ENCODE measurements around the gene IRAK2.

- TF ChIP-seq CTCF (conservative IDR thresholded peaks at IDR 0.05; ENCODE audit: low read depth, low read length) (no peak), EZH2 (IDR thresholded peaks at IDR 0.05; ENCODE audit: borderline replicate concordance, low read depth, low read length, poor library complexity, severe bottlenecking) (no peak)
These were observed 34.3 kb downstream of the IRAK2 start for GRCh38 chr3:10198761-10199649.
